OCI-LY1 (cell line): ENCODE results near the gene PGA3.

Experiments
- H2AFZ ChIP-seq: fragments of 200-600 bp; sonication (generic), shearing (Covaris generic); 2 replicates; pipeline ENCODE4 v1.6.0; 2014; ENCODE audit warnings: antibody characterized with exemption, mild to moderate bottlenecking, low read length
- H3F3A ChIP-seq: fragments of 200-600 bp; sonication (generic), shearing (Covaris generic); 2 replicates; pipeline ENCODE4 v1.6.0; 2014; ENCODE audit warnings: mild to moderate bottlenecking, antibody characterized with exemption, low read length, moderate library complexity; ENCODE audit not compliant: insufficient read depth
- H3K27ac ChIP-seq: fragments of 200-600 bp; sonication (generic); 2 replicates; pipeline ENCODE4 v1.5.1; 2014; ENCODE audit warnings: low read length, mixed run types, mild to moderate bottlenecking, low read depth; ENCODE audit not compliant: poor library complexity, severe bottlenecking
- H3K27me3 ChIP-seq: fragments of 200-600 bp; sonication (generic); 2 replicates; pipeline ENCODE4 v1.6.0; 2014; ENCODE audit warnings: antibody characterized with exemption, mild to moderate bottlenecking, low read length, moderate library complexity; ENCODE audit not compliant: insufficient read depth
- H3K36me3 ChIP-seq: fragments of 200-600 bp; sonication (generic); 2 replicates; pipeline ENCODE4 v1.6.1; 2014; ENCODE audit warnings: mild to moderate bottlenecking, antibody characterized with exemption, low read length, moderate library complexity, mixed read lengths; ENCODE audit not compliant: insufficient read depth
- H3K4me1 ChIP-seq: fragments of 200-600 bp; sonication (generic); 2 replicates; pipeline ENCODE4 v1.5.1; 2014; ENCODE audit warnings: mild to moderate bottlenecking, low read length, moderate library complexity; ENCODE audit not compliant: insufficient read depth, severe bottlenecking
- H3K4me2 ChIP-seq: fragments of 200-600 bp; sonication (generic), shearing (Covaris generic); 2 replicates; pipeline ENCODE4 v1.6.1; 2014; ENCODE audit warnings: low read length
- H3K4me3 ChIP-seq: fragments of 200-600 bp; sonication (generic); 2 replicates; pipeline ENCODE4 v1.5.1; 2014; ENCODE audit warnings: low read length, low read depth, mild to moderate bottlenecking, mixed read lengths; ENCODE audit not compliant: poor library complexity, severe bottlenecking
- H3K79me2 ChIP-seq: fragments of 200-600 bp; shearing (Covaris generic); 2 replicates; pipeline ENCODE4 v1.6.1; 2016; ENCODE audit warnings: mixed run types, low read length, mixed read lengths; ENCODE audit not compliant: insufficient read depth
- H3K9ac ChIP-seq: fragments of 200-600 bp; sonication (generic), shearing (Covaris generic); 2 replicates; pipeline ENCODE4 v1.6.1; 2014; ENCODE audit warnings: mild to moderate bottlenecking, low read length, mixed read lengths
- H3K9me2 ChIP-seq: fragments of 200-600 bp; sonication (generic), shearing (Covaris generic); 2 replicates; pipeline ENCODE4 v1.6.1; 2014; ENCODE audit warnings: low read depth, mild to moderate bottlenecking, low read length, mixed read lengths
- H3K9me3 ChIP-seq: fragments of 200-600 bp; shearing (Covaris generic); 2 replicates; pipeline ENCODE4 v1.6.1; 2014; ENCODE audit warnings: low read length, mixed read lengths
- H4K20me1 ChIP-seq: fragments of 200-600 bp; sonication (generic), shearing (Covaris generic); 2 replicates; pipeline ENCODE4 v1.6.0; 2016; ENCODE audit warnings: mild to moderate bottlenecking, low read length; ENCODE audit not compliant: insufficient read depth
- CTCF ChIP-seq: fragments of 200-600 bp; sonication (generic), shearing (Covaris generic); IDR thresholded peaks from 2 replicates; pipeline ENCODE4 v1.5.1; 2017; ENCODE audit warnings: mild to moderate bottlenecking, antibody characterized with exemption, low read length, moderate library complexity, mixed read lengths
- EZH2 ChIP-seq: fragments of 200-600 bp; sonication (generic), shearing (Covaris generic); IDR thresholded peaks from 2 replicates; pipeline ENCODE4 v1.8.0; 2017; ENCODE audit warnings: borderline replicate concordance, mixed run types, mild to moderate bottlenecking, antibody characterized with exemption, low read length, moderate library complexity, mixed read lengths

PGA3 gene

GRCh38 chr11:61155312-61155711, 48.0 kb upstream of the PGA3 start:
- Histone ChIP-seq H3K9ac (no peak overlapping the region), H3K27ac (no peak overlapping the region), H3K9me3 (peaks cover 16% of the 10 kb centered on the region), H2AFZ (no peak overlapping the region), H3K4me3 (no peak overlapping the region), H3K4me2 (no peak overlapping the region), H3K4me1 (peaks cover 4% of the 10 kb centered on the region), H3F3A (peaks cover 6% of the 10 kb centered on the region; the same call in 1 of the 2 replicates), H4K20me1 (no peaks in the 10 kb centered on the region), H3K79me2 (no peaks in the 10 kb centered on the region), H3K9me2 (no peaks in the 10 kb centered on the region), H3K27me3 (no peaks in the 10 kb centered on the region), H3K36me3 (peaks cover 11% of the 10 kb centered on the region)
- no peak for TF ChIP-seq CTCF
- TF ChIP-seq EZH2, result no peak

GRCh38 chr11:61155741-61156140, 47.6 kb upstream of the PGA3 start:
- Histone ChIP-seq H4K20me1 (no peaks in the 10 kb centered on the region), H3K9ac (no peak overlapping the region), H3K27ac (no peak overlapping the region), H3K79me2 (no peaks in the 10 kb centered on the region), H2AFZ (no peak overlapping the region), H3K36me3 (peaks cover 11% of the 10 kb centered on the region), H3K4me3 (no peak overlapping the region), H3K9me3 (peaks cover 16% of the 10 kb centered on the region), H3K9me2 (no peaks in the 10 kb centered on the region), H3K4me1 (peaks cover 9% of the 10 kb centered on the region), H3K27me3 (no peaks in the 10 kb centered on the region), H3F3A (peaks cover 6% of the 10 kb centered on the region; the same call in 1 of the 2 replicates), H3K4me2 (no peak overlapping the region)
- TF ChIP-seq EZH2, result no peak
- TF ChIP-seq CTCF, result no peak

GRCh38 chr11:61157743-61158142, 45.6 kb upstream of the PGA3 start:
- Histone ChIP-seq H3K27me3 (no peaks in the 10 kb centered on the region), H3K27ac (no peak overlapping the region), H3K36me3 (peaks cover 11% of the 10 kb centered on the region), H3K9ac (no peak overlapping the region), H3K9me2 (no peaks in the 10 kb centered on the region), H3K79me2 (no peaks in the 10 kb centered on the region), H3K4me2 (no peak overlapping the region), H2AFZ (no peak overlapping the region), H4K20me1 (no peaks in the 10 kb centered on the region), H3K4me3 (no peak overlapping the region), H3K4me1 (peaks cover 20% of the 10 kb centered on the region), H3K9me3 (peaks cover 16% of the 10 kb centered on the region), H3F3A (peaks cover 6% of the 10 kb centered on the region; the same call in 1 of the 2 replicates)
- no peak for TF ChIP-seq EZH2
- TF ChIP-seq CTCF, result no peak
